Astrocyte of the spinal cord (primary cell): ENCODE measurements around the gene HOXA9.

Source experiments
- DNase-seq: peaks from one replicate; pipeline ENCODE4 v3.0.0; 2011; ENCODE audit warnings: low read depth, low spot score
- H3K4me3 ChIP-seq: 2 replicates; pipeline ENCODE4 v1.5.1; 2011; ENCODE audit warnings: low read depth, mild to moderate bottlenecking, low read length, moderate library complexity
- CTCF ChIP-seq: IDR thresholded peaks from 2 replicates; pipeline ENCODE4 v1.5.1; 2012; ENCODE audit warnings: low read depth, mild to moderate bottlenecking, low read length, inconsistent platforms
- in situ Hi-C: cut with HindIII; loops from 2 replicates; pipeline ENCODE4 v1.10.0; 2017; ENCODE audit warnings: low sequenced_read_pairs

The HOXA9 gene

DNA sequence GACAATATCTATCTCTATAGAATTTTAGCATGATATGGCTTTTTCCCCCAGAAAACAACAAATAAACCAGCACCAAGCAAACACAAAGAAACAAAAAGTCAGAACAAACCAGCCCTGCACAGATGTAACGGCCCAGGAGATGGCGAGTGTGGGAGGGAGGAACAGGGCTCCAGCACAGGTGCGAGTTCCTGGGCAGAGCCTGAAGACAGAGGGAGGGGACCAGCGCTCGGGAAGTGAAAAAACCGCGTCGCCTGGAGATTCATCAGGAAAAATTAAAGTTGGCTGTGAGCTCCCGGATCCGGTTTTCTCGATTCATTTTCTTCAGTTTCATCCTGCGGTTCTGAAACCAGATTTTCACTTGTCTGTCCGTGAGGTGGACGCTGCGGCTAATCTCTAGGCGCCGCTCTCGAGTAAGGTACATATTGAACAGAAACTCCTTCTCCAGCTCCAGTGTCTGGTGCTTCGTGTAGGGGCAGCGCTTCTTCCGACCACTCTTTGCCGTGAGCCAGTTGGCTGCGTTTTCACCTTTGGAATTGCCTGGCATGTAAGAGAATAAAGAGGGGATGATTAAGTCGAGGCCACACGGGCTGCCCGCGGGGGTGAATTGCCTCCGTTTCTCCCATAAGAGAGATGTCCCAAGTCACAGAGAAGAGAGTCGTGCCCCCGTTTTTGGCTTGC is 6.4 kb upstream of the HOXA9 start:
- DNase-seq = no peak
- TF ChIP-seq CTCF = no peak
- in situ Hi-C loops = loop anchor here (25.0 kb wide), 1 partner anchor 784 kb away; no protein-coding TSS in a partner anchor
- peak overlapping the region; percentile 17 for H3K4me3 ChIP-seq

GRCh38 chr7:27171325-27171636 is 5.9 kb upstream of the HOXA9 start:
- DNase-seq = no peak
- peak overlapping the region; percentile 17 for H3K4me3 ChIP-seq
- in situ Hi-C loops = loop anchor here (25.0 kb wide), 1 partner anchor 784 kb away; no protein-coding TSS in a partner anchor
- TF ChIP-seq CTCF = no peak

DNA sequence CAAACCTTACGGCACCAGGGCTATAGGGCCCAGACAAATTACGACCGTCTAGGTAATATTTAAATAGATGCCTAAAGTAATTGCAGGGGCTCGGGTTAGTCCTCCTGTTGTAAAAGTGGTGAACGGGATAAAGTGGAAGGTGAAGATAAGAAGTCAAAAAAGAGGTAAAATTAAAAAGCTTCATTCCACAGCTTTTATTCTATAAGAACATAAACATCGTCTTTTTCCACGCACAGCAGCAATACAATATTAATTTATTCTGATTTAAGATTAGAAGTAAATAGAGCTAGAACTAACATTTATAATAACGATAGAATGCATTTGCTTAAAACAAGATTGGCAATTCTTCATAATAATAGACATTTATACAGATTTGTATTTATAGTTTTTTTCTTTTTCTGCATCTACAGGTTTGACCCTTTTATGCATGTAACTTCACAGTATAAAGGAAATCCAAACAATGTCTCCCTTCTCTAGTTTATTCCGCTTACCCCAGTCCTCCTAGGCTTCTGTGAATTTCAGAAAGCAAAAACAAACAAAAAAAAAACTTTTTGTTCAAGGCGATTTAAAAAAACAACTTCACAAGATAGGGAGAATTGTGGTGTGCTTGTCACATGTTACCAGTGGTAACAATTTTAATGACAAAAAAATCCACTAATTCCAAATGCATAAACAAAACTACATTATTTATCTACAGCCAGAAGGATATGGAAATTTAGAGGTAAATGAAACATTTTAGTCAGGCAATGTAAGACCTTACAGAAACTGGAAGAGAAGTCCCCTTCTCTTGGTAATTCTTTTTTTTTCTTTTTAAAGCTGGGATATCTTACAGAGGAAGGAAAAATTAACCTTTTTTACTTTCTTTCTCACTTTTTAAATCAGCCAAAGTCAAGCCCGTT is 5.3 kb upstream of the HOXA9 start:
- no peak for TF ChIP-seq CTCF
- in situ Hi-C loops = loop anchor here (25.0 kb wide), 1 partner anchor 783 kb away; no protein-coding TSS in a partner anchor
- H3K4me3 ChIP-seq = peak overlapping the region; percentile 22
- DNase-seq = no peak

- in situ Hi-C loops = loop anchor here (25.0 kb wide), 1 partner anchor 783 kb away; no protein-coding TSS in a partner anchor
- H3K4me3 ChIP-seq = peak overlapping the region; percentile 29
- DNase-seq = no peak
- TF ChIP-seq CTCF = no peak
Measured at GRCh38 chr7:27169658-27170425, 4.5 kb upstream of the HOXA9 start.

DNA sequence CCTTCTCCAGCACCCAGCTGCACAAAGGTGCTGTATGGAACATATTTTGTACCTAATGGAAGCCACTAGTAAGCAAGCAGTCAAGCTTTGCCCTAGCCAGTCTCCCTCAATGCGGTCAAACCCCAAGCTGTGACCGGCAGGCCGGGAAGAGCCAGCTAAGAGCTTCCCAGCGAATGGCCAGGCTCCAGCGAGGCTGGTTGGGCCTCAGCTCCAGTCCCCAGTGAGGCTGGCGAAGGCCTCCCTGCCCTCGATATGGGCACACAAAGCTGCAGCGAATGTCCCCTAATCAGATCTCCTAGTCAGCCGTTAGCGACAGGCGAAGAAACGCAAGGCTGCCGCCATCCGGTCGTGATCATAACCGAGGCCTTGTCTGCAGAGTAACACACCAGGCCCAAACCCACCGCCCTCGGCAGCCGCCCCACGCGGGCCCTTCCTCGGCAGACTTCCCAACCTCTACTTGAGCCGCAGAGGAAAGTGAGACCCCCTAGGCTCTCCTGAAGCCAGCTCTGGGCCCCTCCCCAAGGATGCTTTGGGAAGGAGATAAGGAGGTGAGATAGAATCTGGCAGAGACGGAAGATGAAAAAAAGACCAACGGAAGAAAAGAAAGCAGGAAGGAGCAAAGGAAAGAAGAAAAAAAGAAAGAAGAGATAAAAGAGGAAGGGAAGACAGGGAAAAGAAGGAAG is 3.1 kb upstream of the HOXA9 start:
- no peak for TF ChIP-seq CTCF
- peak overlapping the region; percentile 22 for H3K4me3 ChIP-seq
- in situ Hi-C loops = loop anchor here (25.0 kb wide), 1 partner anchor 781 kb away; no protein-coding TSS in a partner anchor
- DNase-seq = no peak

DNA sequence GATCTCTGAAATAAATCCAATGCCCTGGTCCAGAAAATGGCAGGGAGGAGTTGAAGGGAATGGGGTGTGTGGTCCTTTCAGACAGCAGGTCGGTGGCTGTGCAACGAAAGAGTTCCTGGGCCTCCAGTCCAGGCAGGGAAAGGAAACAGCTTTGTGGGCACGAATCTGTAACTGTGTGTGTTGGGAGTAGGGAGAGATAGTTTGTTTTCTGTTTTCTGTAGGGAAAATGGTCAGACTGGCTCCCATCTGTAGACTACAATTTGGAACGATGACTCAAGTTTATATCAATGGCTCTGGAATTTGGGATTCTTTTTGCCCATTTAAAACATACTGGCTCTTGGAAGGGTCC is 2.6 kb upstream of the HOXA9 start:
- in situ Hi-C loops = loop anchor here (25.0 kb wide), 1 partner anchor 781 kb away; no protein-coding TSS in a partner anchor
- H3K4me3 ChIP-seq = peak overlapping the region; percentile 22
- no peak for TF ChIP-seq CTCF
- DNase-seq = no peak
